Activated T-cell treated with anti-CD3 and anti-CD28 coated beads, Interleukin-2, amount 50 U/mL, for 4 hours (primary cell): ENCODE data around the gene BIVM. TPM values are rescaled to one million over a fixed set of nuclear protein-coding genes. Genes with fewer than 3 reads are reported as not detected.

ENCODE experiments used
- ATAC-seq, 2 donors: fragments of 200-7000 bp; cut with Tn5 transposase; one replicate each; pipeline ENCODE4 v1.10.0; 2021
- DNase-seq: peaks from one replicate; pipeline ENCODE4 v3.0.0-alpha.2; 2020
- H3K27me3 Mint-ChIP-seq: one replicate; pipeline ENCODE4 v1.8.0; 2021; ENCODE audit warnings: low read depth, mixed read lengths
- H3K36me3 Mint-ChIP-seq: one replicate; pipeline ENCODE4 v1.8.0; 2022; ENCODE audit warnings: mixed read lengths; ENCODE audit not compliant: insufficient read depth
- H3K4me1 Mint-ChIP-seq: one replicate; pipeline ENCODE4 v1.8.0; 2021; ENCODE audit warnings: low read depth, mixed read lengths
- H3K4me3 Mint-ChIP-seq: one replicate; pipeline ENCODE4 v1.8.0; 2021; ENCODE audit warnings: mild to moderate bottlenecking, moderate library complexity, mixed read lengths
- H3K9me3 Mint-ChIP-seq: one replicate; pipeline ENCODE4 v1.8.0; 2021; ENCODE audit warnings: mixed read lengths
- total RNA-seq, 3 donors: library from RNA; stranded (reverse); gene quantifications; one replicate each; pipeline ENCODE4 v1.2.1, GENCODE V29; 2021

BIVM gene
- total RNA-seq, result 1 to 10 TPM; 6.2 to 8.9 (median 7.3) TPM

GRCh38 chr13:102798581-102799425 is at the start of gene BIVM, which contains the start of gene POGLUT2:
BIVM (plus strand) TSS chr13:102799119; CDS start chr13:102807268, 8,149 bp downstream.
POGLUT2 (minus strand) TSS chr13:102798976; CDS start chr13:102798670, 306 bp downstream.
- no peaks in the 10 kb centered on the region for H3K9me3 Mint-ChIP-seq
- peaks cover 19% of the 10 kb centered on the region for H3K27me3 Mint-ChIP-seq
- peak; percentile 86 to 92 for ATAC-seq
- H3K36me3 Mint-ChIP-seq, result no peaks in the 10 kb centered on the region
- peak within 1 kb of the TSS; percentile 84 for H3K4me3 Mint-ChIP-seq
- DNase-seq, result peak; percentile 51
- peaks cover 17% of the 10 kb centered on the region for H3K4me1 Mint-ChIP-seq

DNA sequence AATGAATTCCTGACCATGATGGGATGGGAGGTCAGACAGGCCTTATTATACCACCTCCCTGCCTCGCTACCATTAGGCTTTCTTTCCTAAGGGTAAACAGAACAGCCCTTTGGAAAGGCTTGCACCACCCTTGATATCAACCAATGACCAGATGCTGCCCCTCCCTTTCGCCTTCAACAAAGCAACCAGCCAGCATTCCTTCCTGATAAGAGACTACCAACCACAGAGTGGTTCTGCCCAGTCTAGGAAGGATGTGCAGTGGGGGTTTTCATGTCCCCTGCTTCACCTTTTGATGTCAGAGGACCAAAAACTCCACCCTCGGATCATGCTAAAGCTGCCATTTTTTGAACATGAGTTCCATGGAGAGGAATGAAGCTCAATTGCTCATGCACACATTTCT is 47.0 kb upstream of the BIVM start:
- Mint-ChIP-seq H3K4me1 (no peaks in the 10 kb centered on the region), H3K36me3 (peaks cover 7% of the 10 kb centered on the region), H3K27me3 (peaks cover 27% of the 10 kb centered on the region), H3K4me3 (no peak overlapping the region), H3K9me3 (no peaks in the 10 kb centered on the region)
- DNase-seq (no peak), ATAC-seq (no peak)

- no peaks in the 10 kb centered on the region for H3K4me1 Mint-ChIP-seq
Measured at GRCh38 chr13:102757006-102757405, 41.9 kb upstream of the BIVM start.

DNA sequence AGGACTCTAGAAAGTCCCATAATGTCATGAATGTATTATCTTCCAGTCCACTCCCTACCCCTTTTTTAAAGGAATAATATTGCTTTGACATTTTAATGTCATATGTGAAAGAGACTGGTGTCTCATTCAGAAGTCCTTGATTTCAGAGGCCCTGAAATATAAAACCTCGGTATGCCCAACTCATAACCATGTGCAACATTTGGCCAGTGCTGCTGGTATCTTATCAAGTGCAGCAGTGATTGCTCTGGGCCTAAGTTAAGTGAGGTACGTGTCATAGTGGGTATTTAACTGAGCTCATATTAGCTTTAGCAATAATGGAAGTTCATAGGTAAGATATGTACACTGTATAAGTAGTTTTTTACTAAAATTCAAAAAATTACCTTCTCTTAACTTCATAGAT is 40.1 kb upstream of the BIVM start:
- no peaks in the 10 kb centered on the region for H3K36me3 Mint-ChIP-seq
- no peaks in the 10 kb centered on the region for H3K4me1 Mint-ChIP-seq
- H3K9me3 Mint-ChIP-seq, result no peaks in the 10 kb centered on the region
- no peak overlapping the region for H3K4me3 Mint-ChIP-seq
- DNase-seq (no peak), ATAC-seq (no peak)
- H3K27me3 Mint-ChIP-seq, result no peaks in the 10 kb centered on the region

More at GRCh38 chr13:102757006-102757405, 41.9 kb upstream of the BIVM start:
- DNase-seq, result no peak
- H3K9me3 Mint-ChIP-seq, result no peaks in the 10 kb centered on the region
- H3K36me3 Mint-ChIP-seq, result no peaks in the 10 kb centered on the region
- no peaks in the 10 kb centered on the region for H3K27me3 Mint-ChIP-seq
- ATAC-seq, result no peak
- H3K4me3 Mint-ChIP-seq, result no peak overlapping the region

DNA sequence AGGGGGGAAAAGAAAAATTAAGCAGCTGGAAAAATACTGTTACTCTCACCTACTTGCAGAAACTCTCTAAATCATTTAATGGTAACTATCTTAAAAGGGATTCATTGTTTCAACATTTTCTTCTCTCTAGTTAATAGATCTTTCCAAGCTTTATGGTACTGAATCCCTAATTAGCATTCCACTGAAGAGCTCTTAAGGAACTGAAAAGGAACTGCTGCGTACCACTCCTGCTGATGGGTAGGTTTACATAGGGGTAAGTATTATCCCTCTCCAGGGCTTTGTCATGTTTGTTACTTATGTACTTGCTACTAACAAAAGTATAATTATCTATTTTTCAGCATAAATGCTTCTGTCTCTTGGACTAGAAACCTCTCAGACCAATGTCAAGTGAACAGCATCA is 37.8 kb upstream of the BIVM start:
- no peak for DNase-seq
- ATAC-seq, result no peak
- H3K36me3 Mint-ChIP-seq, result no peaks in the 10 kb centered on the region
- no peak overlapping the region for H3K4me3 Mint-ChIP-seq
- no peaks in the 10 kb centered on the region for H3K9me3 Mint-ChIP-seq
- H3K4me1 Mint-ChIP-seq, result no peaks in the 10 kb centered on the region
- H3K27me3 Mint-ChIP-seq, result no peaks in the 10 kb centered on the region

- Mint-ChIP-seq H3K27me3 (no peaks in the 10 kb centered on the region), H3K4me3 (no peak overlapping the region), H3K9me3 (no peaks in the 10 kb centered on the region), H3K36me3 (no peaks in the 10 kb centered on the region), H3K4me1 (no peaks in the 10 kb centered on the region)
- DNase-seq (no peak), ATAC-seq (no peak)
Measured at GRCh38 chr13:102763741-102764140, 35.2 kb upstream of the BIVM start.

DNA sequence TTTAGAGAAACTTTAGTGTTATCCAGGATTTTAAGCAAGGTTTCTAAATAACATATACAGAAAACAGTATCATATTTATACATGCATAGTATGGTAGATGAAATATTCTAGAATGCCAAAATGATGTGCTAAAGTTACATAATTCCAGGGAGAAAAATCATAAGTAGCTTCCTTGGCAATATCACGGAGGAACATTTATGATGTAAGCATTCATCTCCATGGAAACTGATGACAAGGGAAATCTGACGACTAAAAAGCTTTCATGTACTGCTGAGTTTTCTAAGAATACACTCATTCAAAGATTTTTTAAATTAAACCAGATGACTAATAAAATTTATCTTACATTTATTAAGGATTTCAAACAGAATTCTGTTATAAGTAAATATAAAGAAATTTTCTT is 30.0 kb upstream of the BIVM start:
- Mint-ChIP-seq H3K4me1 (peaks cover 31% of the 10 kb centered on the region), H3K27me3 (no peaks in the 10 kb centered on the region), H3K4me3 (no peak overlapping the region), H3K9me3 (no peaks in the 10 kb centered on the region), H3K36me3 (no peaks in the 10 kb centered on the region)
- no peak for DNase-seq
- no peak for ATAC-seq

DNA sequence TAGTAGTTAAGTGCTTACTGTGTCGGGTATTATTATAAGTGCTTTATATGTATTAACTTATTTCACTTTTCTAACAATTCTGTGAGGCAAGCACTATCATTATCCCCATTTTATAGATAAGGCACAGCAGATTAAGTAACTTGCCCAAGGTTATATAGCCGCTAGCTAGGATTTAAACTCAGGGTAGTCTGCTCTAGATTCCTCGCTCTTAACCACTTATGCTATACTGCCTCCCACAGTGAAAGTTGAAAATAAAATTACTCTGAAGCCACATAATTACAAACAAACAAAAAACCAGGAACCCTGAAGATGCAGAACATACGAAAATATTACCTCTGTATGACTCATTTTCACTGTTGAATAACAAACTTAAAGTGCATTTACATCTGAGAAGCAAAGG is 29.2 kb upstream of the BIVM start:
- Mint-ChIP-seq H3K36me3 (no peaks in the 10 kb centered on the region), H3K4me3 (no peak overlapping the region), H3K27me3 (no peaks in the 10 kb centered on the region), H3K4me1 (peaks cover 37% of the 10 kb centered on the region), H3K9me3 (no peaks in the 10 kb centered on the region)
- no peak for ATAC-seq
- no peak for DNase-seq

- Mint-ChIP-seq H3K9me3 (no peaks in the 10 kb centered on the region), H3K36me3 (no peaks in the 10 kb centered on the region), H3K27me3 (no peaks in the 10 kb centered on the region), H3K4me1 (peaks cover 38% of the 10 kb centered on the region), H3K4me3 (no peak overlapping the region)
- no peak for ATAC-seq
- DNase-seq, result no peak
Measured at GRCh38 chr13:102770435-102770834, 28.5 kb upstream of the BIVM start.

DNA sequence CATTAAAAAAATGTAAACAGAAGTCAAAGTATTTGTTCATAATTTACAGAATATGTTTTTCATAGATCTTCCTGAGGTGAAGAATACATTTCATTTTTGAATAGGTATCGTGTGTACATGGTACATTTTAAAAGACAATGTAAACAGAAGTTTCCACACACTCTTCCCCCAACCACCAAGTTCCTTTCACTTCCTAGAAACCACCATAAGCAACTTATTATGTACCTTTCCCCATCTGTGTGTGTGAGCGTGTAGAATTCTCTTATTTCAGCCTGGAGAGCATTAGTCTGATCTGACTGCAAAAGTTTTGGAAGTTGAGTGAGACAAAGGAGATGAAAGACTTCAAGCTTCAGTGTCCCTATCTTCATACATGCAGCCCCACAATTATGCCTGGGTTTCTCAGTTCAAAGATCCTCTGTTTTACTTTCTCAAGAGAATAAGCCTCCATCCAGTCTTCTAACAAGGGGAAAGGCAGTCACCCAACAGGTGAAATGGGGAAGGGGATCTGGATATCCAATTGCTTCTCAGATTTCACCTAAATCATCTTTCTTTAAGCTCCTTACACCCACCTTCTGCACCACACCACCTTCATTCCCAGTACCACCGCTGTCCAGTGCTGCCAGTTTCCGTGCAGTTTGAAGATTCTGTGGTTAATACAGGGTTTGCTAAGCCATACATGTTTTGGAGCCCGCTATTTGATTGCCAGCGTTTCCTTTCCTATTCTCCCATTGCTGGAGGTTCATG is 27.4 kb upstream of the BIVM start:
- Mint-ChIP-seq H3K9me3 (no peaks in the 10 kb centered on the region), H3K4me1 (peaks cover 38% of the 10 kb centered on the region), H3K36me3 (no peaks in the 10 kb centered on the region), H3K4me3 (peak overlapping the region; percentile 9), H3K27me3 (no peaks in the 10 kb centered on the region)
- DNase-seq, result no peak
- ATAC-seq, result no peak

DNA sequence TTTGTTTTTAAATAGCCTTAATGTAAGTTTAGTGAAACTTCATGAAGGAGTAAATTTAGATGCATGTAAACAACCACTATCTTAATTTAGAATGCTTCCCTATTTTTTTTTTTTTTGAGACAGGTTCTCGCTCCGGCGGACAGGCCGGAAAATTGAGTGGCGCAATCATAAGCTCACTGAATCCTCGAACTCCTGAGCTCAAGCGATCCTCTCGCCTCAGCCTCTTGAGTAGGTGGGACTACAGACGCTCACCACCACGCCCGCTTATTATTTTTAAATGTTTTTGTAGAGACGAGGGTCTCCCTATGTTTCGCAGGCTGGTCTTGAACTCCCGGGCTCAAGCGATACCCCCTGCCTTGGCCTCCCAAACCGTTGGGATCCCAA is 26.9 kb upstream of the BIVM start:
- Mint-ChIP-seq H3K27me3 (no peaks in the 10 kb centered on the region), H3K4me3 (peak overlapping the region; percentile 89), H3K4me1 (peaks cover 38% of the 10 kb centered on the region), H3K9me3 (no peaks in the 10 kb centered on the region), H3K36me3 (no peaks in the 10 kb centered on the region)
- no peak for ATAC-seq
- DNase-seq, result no peak

DNA sequence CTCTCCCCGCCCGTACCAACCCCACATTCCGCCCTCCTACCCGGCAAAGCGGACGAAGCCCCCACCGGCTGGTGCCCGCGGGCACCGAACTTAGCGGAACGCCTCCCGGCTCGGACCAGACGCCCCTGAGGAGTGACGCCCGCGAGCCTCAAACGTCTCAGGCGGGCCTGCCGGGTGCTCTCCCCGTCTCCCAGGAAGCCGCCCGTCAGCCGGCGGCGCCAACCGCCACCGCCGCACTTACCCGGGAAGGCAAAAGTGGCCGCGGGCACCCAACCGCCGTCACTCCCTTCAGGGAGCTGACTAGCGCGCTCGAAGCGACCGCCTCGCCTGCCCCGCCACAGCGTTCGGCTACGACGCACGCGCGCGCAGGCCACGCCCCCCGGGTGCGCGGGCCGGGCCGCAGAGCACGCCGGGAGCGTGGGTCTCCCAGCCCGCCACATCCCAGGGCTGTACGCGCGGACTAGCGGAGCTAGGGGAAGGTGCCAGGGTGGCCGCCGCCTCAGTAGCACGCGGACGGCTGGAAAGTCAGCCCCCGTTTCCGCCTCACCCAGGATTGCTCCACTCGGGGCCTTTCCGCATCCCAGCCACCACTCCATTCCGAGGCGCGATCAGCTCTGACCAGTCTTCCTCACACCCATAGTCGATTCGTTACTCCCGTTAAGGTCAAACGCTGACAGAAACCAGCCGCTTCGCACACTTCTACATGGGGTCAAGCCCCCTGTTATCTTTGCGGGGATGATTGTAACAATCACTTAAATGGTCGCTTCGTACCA is 25.3 kb upstream of the BIVM start, which contains the start of gene TEX30:
Gene TEX30 (minus strand): TSS at position 346 of the 773 bp plus-strand sequence. CDS start 3,760 bp downstream, outside the sequence.
- ATAC-seq, result peak; percentile 94 to 97

GRCh38 chr13:102774214-102774568 is 24.7 kb upstream of the BIVM start:
- H3K27me3 Mint-ChIP-seq, result no peaks in the 10 kb centered on the region
- H3K9me3 Mint-ChIP-seq, result no peaks in the 10 kb centered on the region
- DNase-seq, result no peak
- no peaks in the 10 kb centered on the region for H3K36me3 Mint-ChIP-seq
- ATAC-seq, result no peak
- H3K4me1 Mint-ChIP-seq, result peaks cover 46% of the 10 kb centered on the region
- peak overlapping the region; percentile 89 for H3K4me3 Mint-ChIP-seq

More for the DNA sequence above, 25.3 kb upstream of the BIVM start, which contains the start of gene TEX30:
- Mint-ChIP-seq H3K27me3 (no peaks in the 10 kb centered on the region), H3K4me3 (peak within 1 kb of the TSS; percentile 89), H3K36me3 (no peaks in the 10 kb centered on the region), H3K4me1 (peaks cover 40% of the 10 kb centered on the region), H3K9me3 (no peaks in the 10 kb centered on the region)
- DNase-seq, result peak; percentile 85
